Hematopoietic multipotent progenitor cell treated with erythropoietin and hydrocortisone succinate and interleukin-3 and kit ligand, for 17 days (in vitro differentiated cells): ENCODE results near the gene MAB21L3.

Experiments
- DNase-seq: peaks from one replicate; pipeline ENCODE4 v3.0.0-alpha.2; 2015; ENCODE audit warnings: low spot score

The MAB21L3 gene

DNA sequence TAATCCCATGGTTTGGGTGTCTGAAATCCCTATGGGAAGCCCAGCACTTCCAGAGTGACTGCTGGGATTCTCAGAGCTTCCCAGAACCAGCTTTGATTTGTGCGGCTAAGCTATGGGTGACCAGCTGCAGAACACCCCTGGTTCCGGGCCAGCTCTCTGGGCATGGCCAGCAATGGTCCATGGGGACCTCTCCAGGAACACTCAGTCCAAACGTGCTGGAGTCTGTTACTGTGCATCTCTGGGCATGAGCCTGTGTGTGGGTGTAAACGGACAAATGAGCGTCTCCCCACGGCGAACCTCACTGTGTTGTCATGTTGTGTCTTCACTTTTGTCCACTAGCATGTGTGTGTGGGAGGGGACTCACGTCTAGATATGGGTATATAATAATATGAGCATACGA lies 54.4 kb downstream of the MAB21L3 start:
- no peak for DNase-seq

DNA sequence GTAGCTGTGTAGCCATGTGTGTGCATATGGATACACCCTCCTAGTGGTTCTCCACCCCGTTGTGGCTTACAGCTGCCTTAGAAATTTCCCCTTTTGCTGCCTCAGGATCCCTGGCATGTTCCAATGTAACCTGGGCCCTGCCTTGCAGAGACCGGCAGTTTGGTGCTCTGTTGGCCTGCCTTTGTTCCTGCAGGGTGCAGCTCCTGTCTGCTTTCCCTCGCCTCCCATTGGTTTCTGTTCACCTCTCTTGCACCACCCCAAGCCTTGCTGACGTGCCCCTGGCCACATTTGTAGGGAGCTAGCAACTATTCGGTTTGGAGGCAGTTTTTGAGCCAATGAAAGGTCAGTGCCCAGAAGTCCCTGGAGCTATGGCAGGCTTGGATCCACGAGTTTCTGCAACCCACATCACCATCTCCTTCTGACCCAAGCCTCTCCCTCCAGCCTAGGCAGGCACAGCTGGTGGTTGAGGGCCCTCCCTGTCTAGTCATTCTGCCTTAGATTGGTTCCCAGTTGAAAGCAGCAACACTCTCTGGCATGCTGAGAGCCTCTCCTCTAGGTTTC lies 54.9 kb downstream of the MAB21L3 start:
- no peak for DNase-seq

- DNase-seq = no peak
Observed at GRCh38 chr1:116166655-116167054, 55.5 kb downstream of the MAB21L3 start.

DNA sequence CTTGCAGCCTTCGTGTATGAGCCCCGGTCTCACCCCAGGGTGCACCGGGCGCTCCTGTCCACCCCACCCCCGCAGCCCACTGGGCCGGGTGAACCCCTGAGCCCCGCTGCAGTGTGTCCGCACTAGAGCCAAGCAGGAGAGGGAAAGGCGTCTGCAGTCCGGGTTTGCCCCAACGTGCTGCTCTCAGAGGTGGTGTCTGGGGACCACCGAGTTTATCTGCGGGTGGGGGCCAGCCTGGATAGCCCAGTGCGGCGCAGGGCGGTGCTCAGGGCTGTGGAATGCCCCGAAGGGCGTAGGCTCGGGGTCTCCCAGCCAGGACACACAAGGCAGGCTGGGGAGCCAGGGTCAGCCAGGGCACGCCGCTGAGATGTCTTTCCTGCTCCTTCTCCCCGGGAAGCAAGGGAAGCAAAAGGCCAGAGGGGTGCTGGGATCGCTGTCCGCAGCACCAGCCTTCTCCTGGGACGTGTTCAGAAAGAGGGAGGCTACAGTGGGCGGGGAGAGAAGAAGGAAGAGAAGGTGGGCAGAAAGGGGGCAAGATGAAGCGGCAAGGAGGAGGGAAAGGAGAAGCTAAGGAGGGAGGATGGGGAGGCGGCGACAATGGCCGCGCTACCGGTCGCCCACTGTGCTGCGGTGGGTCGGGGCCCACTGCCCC lies 56.6 kb downstream of the MAB21L3 start:
- no peak for DNase-seq

- peak; percentile 39 for DNase-seq
Observed at GRCh38 chr1:116168277-116169032, 57.3 kb downstream of the MAB21L3 start.

GRCh38 chr1:116169898-116170297 lies 58.7 kb downstream of the MAB21L3 start:
- DNase-seq = no peak

GRCh38 chr1:116170721-116171589 lies 59.8 kb downstream of the MAB21L3 start:
- no peak for DNase-seq

DNA sequence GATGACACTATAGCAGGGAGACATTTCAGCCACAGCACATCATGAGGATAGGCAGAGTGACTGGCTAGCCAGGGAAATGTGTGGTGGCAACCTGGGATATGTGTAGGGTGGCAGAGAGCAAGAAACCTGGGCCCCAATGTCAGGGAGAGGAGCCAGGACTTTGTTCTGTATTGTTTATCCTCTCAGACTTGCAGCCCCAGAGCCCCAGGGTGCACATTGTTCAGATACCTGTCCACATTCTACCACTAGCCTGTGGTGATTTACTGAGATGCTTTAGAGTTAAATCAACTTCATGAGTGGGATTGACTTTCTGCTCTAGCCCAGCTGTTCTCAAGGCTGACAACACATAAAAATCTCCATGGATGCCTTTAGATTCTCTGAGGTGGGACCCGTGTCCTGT lies 61.5 kb downstream of the MAB21L3 start:
- no peak for DNase-seq

- DNase-seq = no peak
Observed at GRCh38 chr1:116175611-116176010, 64.4 kb downstream of the MAB21L3 start.

DNA sequence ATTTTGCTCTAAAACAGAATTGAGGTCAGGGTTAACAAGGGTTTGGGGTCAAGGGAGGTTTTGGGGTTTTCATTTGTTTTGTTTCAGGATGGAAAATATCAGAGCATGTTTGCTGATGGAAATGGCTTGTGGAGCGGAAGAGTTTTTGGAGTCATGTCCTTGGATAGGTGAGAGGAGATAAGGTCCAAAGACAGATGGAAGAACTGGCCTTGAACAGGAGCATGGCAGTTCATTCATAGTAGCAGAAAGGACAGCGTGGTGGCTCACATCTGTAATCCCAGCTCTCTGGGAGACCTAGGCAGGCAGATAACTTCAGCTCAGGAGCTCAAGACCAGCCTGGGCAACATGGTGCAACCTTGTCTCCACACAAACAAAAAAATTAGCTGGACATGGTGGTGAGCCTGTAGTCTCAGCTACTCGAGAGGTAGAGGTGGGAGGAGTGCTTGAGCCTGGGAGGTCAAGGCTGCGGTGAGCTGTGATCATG lies 65.1 kb downstream of the MAB21L3 start:
- no peak for DNase-seq

- no peak for DNase-seq
Observed at GRCh38 chr1:116177861-116178260, 66.7 kb downstream of the MAB21L3 start.

DNA sequence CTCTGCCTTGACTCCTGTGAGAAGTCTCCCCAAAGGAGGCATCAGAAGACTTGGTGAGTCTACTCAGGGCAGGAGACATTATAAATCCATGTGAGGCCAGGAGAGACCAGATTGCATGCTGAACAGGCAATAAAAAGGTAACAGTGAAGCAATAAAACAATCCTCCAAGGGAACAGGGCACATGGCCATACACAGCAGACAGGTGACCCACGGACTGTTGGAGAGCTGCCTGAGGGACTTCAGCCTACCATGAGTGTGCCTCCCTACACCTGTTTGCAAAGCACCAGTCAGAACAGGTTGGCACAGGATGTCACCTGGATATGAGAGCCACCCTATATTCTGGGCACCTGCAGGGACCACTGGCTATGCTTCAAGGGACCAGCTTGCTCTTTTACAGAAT lies 67.6 kb downstream of the MAB21L3 start:
- DNase-seq = no peak

DNA sequence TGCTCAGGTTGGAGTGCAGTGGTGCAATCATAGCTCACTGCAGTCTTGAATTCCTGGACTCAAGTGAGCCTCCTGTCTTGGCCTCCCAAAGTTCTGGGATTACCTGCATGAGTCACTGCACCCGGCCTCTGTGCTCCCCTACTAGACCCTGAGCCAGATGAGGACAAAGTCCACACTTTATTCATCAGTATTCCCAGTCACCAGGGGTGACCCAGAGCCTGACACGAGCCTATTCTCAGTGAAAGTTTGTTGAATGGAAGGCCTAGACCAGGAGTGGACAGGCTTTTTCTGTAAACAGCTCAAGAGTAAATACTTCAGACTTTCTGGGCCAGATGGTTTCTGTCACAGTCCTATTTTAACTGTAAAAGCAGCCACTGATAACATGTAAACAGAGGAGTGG lies 68.2 kb downstream of the MAB21L3 start:
- DNase-seq = no peak

GRCh38 chr1:116179964-116180363 lies 68.8 kb downstream of the MAB21L3 start:
- no peak for DNase-seq

DNA sequence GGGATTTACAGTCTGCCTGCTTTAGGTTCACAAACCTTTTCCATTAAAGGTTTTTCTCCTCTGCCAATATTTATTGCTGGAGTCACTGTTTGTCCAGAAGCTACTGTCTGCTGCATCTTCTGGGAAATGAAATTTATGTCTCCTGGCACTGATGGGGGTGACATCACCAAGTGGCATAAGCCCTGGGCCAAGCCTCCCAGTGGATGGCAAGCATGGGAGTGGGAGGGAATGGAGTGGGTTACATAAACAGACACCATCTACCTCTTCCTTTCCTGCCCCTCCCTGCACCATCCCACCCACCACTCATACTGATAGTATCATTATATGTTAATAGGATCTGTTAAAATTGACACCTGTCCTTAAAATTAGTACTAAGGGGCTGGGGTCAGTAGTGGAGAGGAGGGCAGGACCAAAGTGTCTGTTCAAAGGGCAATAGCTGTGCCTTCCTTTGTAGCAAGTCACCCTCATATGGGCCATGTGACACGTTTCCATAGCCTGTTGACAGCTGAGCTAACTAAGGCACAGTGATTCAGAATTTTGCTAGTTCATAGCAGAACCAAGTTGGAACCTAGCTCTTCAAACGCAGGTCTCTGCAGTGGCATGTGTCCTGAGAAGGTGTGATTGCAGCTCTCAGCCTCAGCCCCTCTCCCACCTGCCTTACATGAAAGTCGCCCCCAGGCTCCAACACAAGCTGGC lies 71.0 kb downstream of the MAB21L3 start:
- DNase-seq = no peak
